GM18505 (cell line): ENCODE measurements around the gene MID1.
"Not testable (repeated sequence)": the region's sequence is repeated elsewhere in the genome, so short reads cannot be mapped to it uniquely, and the experiment has no call there.

ENCODE experiments used
- ATAC-seq: cut with Tn5 transposase; IDR thresholded peaks from one replicate; pipeline ENCODE4 v1.9.1; 2021; ENCODE audit not compliant: unreplicated experiment
- POLR2A ChIP-seq: IDR thresholded peaks from 4 replicates; pipeline ENCODE4 v1.6.1; 2011; ENCODE audit warnings: borderline replicate concordance; ENCODE audit not compliant: insufficient read depth, insufficient read length; ENCODE audit errors: extremely low read depth

Gene MID1

GRCh38 chrX:10608099-10608498 is 12.3 kb downstream of the MID1 start:
- TF ChIP-seq POLR2A = no peak
- ATAC-seq = no peak

DNA sequence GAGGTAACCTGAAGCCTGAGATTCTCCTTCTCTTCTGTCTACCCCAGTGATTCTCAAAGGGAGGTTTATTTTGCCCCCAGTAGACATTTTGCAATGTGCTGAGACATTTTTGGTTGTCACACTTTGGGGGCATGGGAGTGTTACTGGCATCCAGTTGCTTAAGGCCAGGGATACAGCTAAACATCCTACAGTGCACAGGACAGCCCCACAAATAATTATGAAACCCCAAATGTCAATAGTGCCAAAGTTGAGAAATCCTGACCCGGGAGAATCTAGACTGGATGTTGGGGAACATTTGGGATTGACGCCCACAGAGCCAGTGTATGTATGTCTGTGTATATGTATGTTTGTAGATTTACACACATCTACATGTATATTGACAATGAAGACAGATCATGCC is 13.2 kb downstream of the MID1 start:
- TF ChIP-seq POLR2A = no peak
- ATAC-seq = no peak

GRCh38 chrX:10603612-10604011 is 16.8 kb downstream of the MID1 start:
- no peak for ATAC-seq
- no peak for TF ChIP-seq POLR2A

GRCh38 chrX:10602646-10603045 is 17.7 kb downstream of the MID1 start:
- no peak for ATAC-seq
- no peak for TF ChIP-seq POLR2A

GRCh38 chrX:10600479-10600878 is 19.9 kb downstream of the MID1 start:
- ATAC-seq = no peak
- no peak for TF ChIP-seq POLR2A

DNA sequence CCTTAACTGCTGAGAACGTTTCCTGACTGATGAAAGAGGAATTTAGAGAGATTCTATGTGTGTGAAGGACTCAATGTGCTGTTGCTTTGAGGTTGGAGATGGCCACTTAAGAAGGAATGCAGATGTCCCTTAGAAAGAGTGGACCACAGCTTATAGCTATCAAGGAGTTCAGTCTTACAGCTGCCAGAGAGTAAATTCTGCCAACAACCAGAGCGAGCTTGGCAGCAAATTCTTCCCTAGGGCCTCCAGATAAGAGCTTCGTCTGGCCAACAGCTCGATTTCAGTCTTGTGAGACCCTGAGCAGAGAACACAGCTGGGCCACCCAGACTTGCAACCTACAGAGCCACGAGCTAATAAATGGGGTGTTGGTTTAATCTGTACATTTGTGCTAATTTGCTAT is 21.8 kb downstream of the MID1 start:
- no peak for ATAC-seq
- no peak for TF ChIP-seq POLR2A

DNA sequence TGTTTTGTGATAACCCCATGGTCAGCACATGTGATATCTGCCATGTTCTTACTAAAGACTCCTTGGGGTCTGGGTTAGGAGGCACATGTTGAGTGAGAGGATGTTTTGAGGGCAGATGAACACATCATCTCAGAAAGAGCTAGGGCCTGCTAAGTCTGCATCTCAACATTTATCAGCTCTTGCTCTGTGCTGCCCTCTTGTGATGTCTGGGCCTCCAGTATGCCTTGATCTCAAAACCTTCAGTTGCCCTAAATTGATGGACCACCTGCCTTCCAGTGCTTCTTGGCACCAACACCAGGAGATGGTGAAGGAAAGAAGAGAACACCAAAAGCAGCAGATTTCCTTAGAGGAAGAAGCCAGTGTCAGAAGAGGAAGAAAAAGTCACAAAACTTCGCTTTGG is 22.5 kb downstream of the MID1 start:
- ATAC-seq = no peak
- TF ChIP-seq POLR2A = no peak

DNA sequence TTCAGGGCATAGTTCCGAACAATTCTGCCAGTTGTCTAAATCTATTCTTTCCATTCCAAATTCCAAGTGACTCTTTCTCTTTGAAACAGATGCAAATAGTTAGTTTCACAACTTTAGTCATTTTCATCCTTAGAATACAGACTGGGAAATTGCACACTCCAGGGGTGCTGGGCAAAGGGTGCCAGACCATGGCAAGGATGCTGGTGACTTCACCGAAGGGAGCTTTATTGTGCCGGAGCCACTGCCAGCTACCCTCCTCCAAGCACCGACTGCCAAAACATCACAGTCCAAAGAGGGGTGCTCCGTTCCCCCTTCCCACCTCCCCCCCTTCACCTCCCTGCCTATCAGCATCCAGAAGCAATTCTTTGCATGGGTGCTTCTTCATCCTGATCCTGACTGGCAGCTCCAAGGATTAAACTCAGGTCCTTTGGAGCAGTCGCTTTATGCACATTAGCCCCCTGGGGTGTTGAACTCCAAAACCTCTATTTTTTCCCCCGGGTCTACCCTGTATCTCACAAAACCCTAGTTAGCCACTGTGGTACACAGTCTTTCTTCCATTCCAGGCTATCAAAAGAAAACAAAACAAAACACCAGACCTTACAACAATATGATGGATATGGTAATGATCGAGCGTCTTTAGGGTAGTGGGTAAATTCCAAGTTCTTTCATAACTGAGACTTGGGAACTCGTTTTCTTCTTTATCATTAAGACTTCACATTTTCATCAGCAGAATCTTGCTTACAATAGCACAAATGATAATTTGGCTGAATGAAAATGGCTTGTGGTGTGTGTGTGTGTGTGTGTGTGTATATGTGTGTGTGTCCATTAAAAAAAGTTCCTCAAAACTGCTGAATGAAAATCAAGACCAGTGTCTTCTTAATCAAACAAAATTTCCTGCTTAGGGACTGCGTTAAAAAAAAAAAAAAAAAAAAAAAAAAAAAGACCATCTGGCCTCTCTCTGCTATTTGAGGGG is 28.7 kb downstream of the MID1 start:
- ATAC-seq = no peak

DNA sequence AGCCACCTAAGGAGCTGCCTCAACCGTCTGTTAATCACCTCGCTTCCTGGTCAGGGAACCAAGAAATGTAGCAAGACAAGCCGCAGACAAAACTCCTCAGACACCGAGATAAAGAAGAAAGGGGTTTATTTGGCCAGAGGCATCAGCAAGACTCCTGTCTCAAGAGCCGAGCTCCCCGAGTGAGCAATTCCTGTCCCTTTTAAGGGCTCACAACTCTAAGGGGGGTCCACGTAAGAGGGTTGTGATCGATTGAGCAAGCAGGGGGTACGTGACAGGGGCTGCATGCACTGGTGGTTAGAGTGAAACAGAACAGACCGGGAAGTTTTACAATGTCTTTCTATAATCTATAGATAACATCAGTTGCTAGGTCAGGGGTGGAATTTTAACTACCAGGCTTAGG is 30.6 kb downstream of the MID1 start:
- not testable (repeated sequence) for ATAC-seq

More for the DNA sequence above, 28.7 kb downstream of the MID1 start:
- TF ChIP-seq POLR2A = no peak

GRCh38 chrX:10589098-10589497 is 31.3 kb downstream of the MID1 start:
- no peak for ATAC-seq
- TF ChIP-seq POLR2A = no peak

- ATAC-seq = not testable (repeated sequence)
Measured at GRCh38 chrX:10584882-10585281, 35.5 kb downstream of the MID1 start.

GRCh38 chrX:10582945-10583344 is 37.4 kb downstream of the MID1 start:
- no peak for TF ChIP-seq POLR2A
- ATAC-seq = no peak

DNA sequence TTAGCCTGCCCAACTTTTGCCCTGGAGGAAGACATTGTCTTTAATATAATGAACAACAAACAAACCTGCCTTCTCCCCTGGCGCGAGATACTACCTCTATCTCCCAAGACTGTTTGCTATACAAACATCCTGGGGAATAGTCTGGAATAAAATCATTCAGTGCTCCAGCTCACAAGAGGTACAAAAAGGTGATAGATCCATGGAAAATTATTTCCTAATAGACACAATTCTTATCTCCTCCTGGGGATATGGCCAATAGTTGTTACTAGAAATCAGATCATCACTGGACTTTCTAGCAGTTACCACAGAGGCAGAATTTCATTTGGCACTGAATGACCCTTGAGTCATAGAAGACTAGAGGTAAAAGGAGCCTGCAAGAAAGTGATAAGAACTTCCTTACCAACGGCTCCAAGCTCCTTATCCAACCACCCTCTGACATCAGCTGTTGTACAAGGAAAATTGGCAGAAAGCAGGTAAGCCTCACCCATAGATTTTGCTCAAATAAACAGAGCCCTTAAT is 38.1 kb downstream of the MID1 start:
- no peak for TF ChIP-seq POLR2A
- no peak for ATAC-seq
